Measurements from ENCODE around the gene TSPEAR.

TSPEAR gene

GRCh38 chr21:44718093-44718492 is 6.7 kb upstream of the TSPEAR start:
- TF ChIP-seq CTCF (conservative IDR thresholded peaks at IDR 0.05), result no peak

GRCh38 chr21:44716984-44717383 is 5.6 kb upstream of the TSPEAR start:
- no peak for TF ChIP-seq CTCF (conservative IDR thresholded peaks at IDR 0.05)
- H3K27ac ChIP-seq, result no peak overlapping the region

More at GRCh38 chr21:44718093-44718492, 6.7 kb upstream of the TSPEAR start:
- H3K27ac ChIP-seq, result no peak overlapping the region

GRCh38 chr21:44714905-44715304 is 3.5 kb upstream of the TSPEAR start:
- no peak for TF ChIP-seq CTCF (conservative IDR thresholded peaks at IDR 0.05)
- H3K27ac ChIP-seq, result no peak overlapping the region

GRCh38 chr21:44713846-44714245 is 2.5 kb upstream of the TSPEAR start:
- TF ChIP-seq CTCF (conservative IDR thresholded peaks at IDR 0.05), result no peak
- no peak overlapping the region for H3K27ac ChIP-seq

- no peak for TF ChIP-seq CTCF (conservative IDR thresholded peaks at IDR 0.05)
- no peak overlapping the region for H3K27ac ChIP-seq
These were observed 1.8 kb upstream of the TSPEAR start for GRCh38 chr21:44713130-44713529.

GRCh38 chr21:44712203-44713028 is 1.0 kb upstream of the TSPEAR start:
- H3K27ac ChIP-seq, result peak overlapping the region; percentile 46; the same call in 1 of the 2 replicates
- no peak for TF ChIP-seq CTCF (conservative IDR thresholded peaks at IDR 0.05)

GRCh38 chr21:44710756-44711326 is 531 bp downstream of the TSPEAR start:
- TF ChIP-seq CTCF (conservative IDR thresholded peaks at IDR 0.05), result no peak

More at GRCh38 chr21:44710756-44711326, 531 bp downstream of the TSPEAR start:
- peak overlapping the region; percentile 46; the same call in 1 of the 2 replicates for H3K27ac ChIP-seq
